HEK293 (cell line): ENCODE measurements around the gene SIN3A.

Experiments
- CTCF ChIA-PET: fragments of 350-600 bp; formaldehyde crosslinking; extraction: SDS; loops from one replicate; lab custom pipeline; 2021; ENCODE audit warnings: antibody characterized with exemption; lab: Yijun Ruan, JAX
- POLR2A ChIA-PET: fragments of 300-600 bp; formaldehyde crosslinking; extraction: SDS; loops from one replicate; lab custom pipeline; 2020; ENCODE audit warnings: antibody characterized with exemption, inconsistent platforms; lab: Yijun Ruan, JAX
- H3K27ac ChIP-seq: fragments of 200-500 bp; sonication (Bioruptor generic); 2 replicates; pipeline ENCODE4 v1.5.1; 2014; ENCODE audit warnings: low read depth, low read length, control low read depth, inconsistent platforms; ENCODE audit errors: extremely low read depth
- H3K36me3 ChIP-seq, 2 experiments: fragments of 200-500 bp in 1 of 2; sonication (Bioruptor generic) in 1 of 2; 1 replicate in 1 of 2; 2 replicates in 1 of 2; pipeline ENCODE4 v1.5.1; 2014 to 2017; ENCODE audit warnings: inconsistent platforms in 2 of 2, low read length in 2 of 2; ENCODE audit not compliant: control insufficient read depth in 2 of 2, insufficient read depth in 1 of 2
- H3K4me1 ChIP-seq: fragments of 200-500 bp; sonication (Bioruptor generic); 2 replicates; pipeline ENCODE4 v1.5.1; 2014; ENCODE audit warnings: mild to moderate bottlenecking, low read length, inconsistent platforms; ENCODE audit not compliant: control insufficient read depth, insufficient read depth
- H3K4me3 ChIP-seq: 2 replicates; pipeline ENCODE4 v1.5.1; 2011; ENCODE audit warnings: low read depth, mild to moderate bottlenecking, control low read depth, low read length, moderate library complexity
- H3K9me3 ChIP-seq: fragments of 200-500 bp; sonication (Bioruptor generic); 2 replicates; pipeline ENCODE4 v1.5.1; 2014; ENCODE audit warnings: low read depth, low read length, inconsistent platforms; ENCODE audit not compliant: control insufficient read depth, insufficient read depth
- GLIS2 ChIP-seq: fragments of 450-650 bp; formaldehyde crosslinking; IDR thresholded peaks from 2 replicates; pipeline ENCODE4 v1.5.1; 2016; ENCODE audit warnings: missing biosample characterization, missing genetic modification characterization
- HIC1 ChIP-seq: fragments of 450-650 bp; formaldehyde crosslinking; IDR thresholded peaks from 2 replicates; pipeline ENCODE4 v1.5.1; 2016; ENCODE audit warnings: missing biosample characterization, missing genetic modification characterization
- HOXC10 ChIP-seq: sonication (generic); formaldehyde crosslinking; IDR thresholded peaks from 2 replicates; pipeline ENCODE4 v1.8.1; 2023; ENCODE audit warnings: mild to moderate bottlenecking, missing genetic modification reagents
- HOXD13 ChIP-seq: sonication (generic); formaldehyde crosslinking; IDR thresholded peaks from 2 replicates; pipeline ENCODE4 v1.8.0; 2022; ENCODE audit warnings: missing genetic modification reagents, borderline replicate concordance
- INSM2 ChIP-seq: fragments of 450-650 bp; formaldehyde crosslinking; IDR thresholded peaks from 2 replicates; pipeline ENCODE4 v1.5.1; 2016; ENCODE audit warnings: missing biosample characterization, missing genetic modification characterization
- PRDM10 ChIP-seq: fragments of 450-650 bp; formaldehyde crosslinking; IDR thresholded peaks from 2 replicates; pipeline ENCODE4 v1.5.1; 2016; ENCODE audit warnings: missing biosample characterization, missing genetic modification characterization
- PRDM6 ChIP-seq: fragments of 450-650 bp; formaldehyde crosslinking; IDR thresholded peaks from 2 replicates; pipeline ENCODE4 v1.5.1; 2017; ENCODE audit warnings: missing biosample characterization, missing genetic modification characterization
- SETDB1 ChIP-seq: IDR thresholded peaks from one replicate; pipeline ENCODE4 v1.6.1; 2017; ENCODE audit warnings: mild to moderate bottlenecking, low read length, moderate library complexity, mixed read lengths; ENCODE audit not compliant: insufficient read length
- TRIM28 ChIP-seq: IDR thresholded peaks from 2 replicates; pipeline ENCODE4 v1.6.1; 2011; ENCODE audit warnings: low read length, control low read depth, borderline replicate concordance
- YY1 ChIP-seq: fragments of 450-650 bp; formaldehyde crosslinking; IDR thresholded peaks from 2 replicates; pipeline ENCODE4 v1.5.1; 2018; ENCODE audit warnings: missing biosample characterization, missing genetic modification characterization
- ZEB2 ChIP-seq: fragments of 450-650 bp; formaldehyde crosslinking; IDR thresholded peaks from 2 replicates; pipeline ENCODE4 v1.5.1; 2016; ENCODE audit warnings: missing biosample characterization, missing genetic modification characterization
- ZFP69B ChIP-seq: fragments of 450-650 bp; formaldehyde crosslinking; IDR thresholded peaks from 2 replicates; pipeline ENCODE4 v1.5.1; 2016; ENCODE audit warnings: missing biosample characterization, missing genetic modification characterization
- ZNF211 ChIP-seq: fragments of 450-650 bp; formaldehyde crosslinking; IDR thresholded peaks from 2 replicates; pipeline ENCODE4 v1.5.1; 2016; ENCODE audit warnings: low read depth, missing biosample characterization, missing genetic modification characterization
- ZNF223 ChIP-seq: fragments of 450-650 bp; formaldehyde crosslinking; IDR thresholded peaks from 2 replicates; pipeline ENCODE4 v1.5.1; 2016; ENCODE audit warnings: missing biosample characterization, missing genetic modification characterization
- ZNF311 ChIP-seq: fragments of 450-650 bp; formaldehyde crosslinking; IDR thresholded peaks from 2 replicates; pipeline ENCODE4 v1.5.1; 2017; ENCODE audit warnings: missing biosample characterization, missing genetic modification characterization, borderline replicate concordance
- ZNF354C ChIP-seq: fragments of 450-650 bp; formaldehyde crosslinking; IDR thresholded peaks from 2 replicates; pipeline ENCODE4 v1.5.1; 2016; ENCODE audit warnings: missing biosample characterization, missing genetic modification characterization, low read depth, borderline replicate concordance
- ZNF391 ChIP-seq: fragments of 450-650 bp; formaldehyde crosslinking; IDR thresholded peaks from 2 replicates; pipeline ENCODE4 v1.5.1; 2016; ENCODE audit warnings: low read depth, missing biosample characterization, missing genetic modification characterization, borderline replicate concordance
- ZNF433 ChIP-seq: fragments of 450-650 bp; formaldehyde crosslinking; IDR thresholded peaks from 2 replicates; pipeline ENCODE4 v1.5.1; 2016; ENCODE audit warnings: missing biosample characterization, missing genetic modification characterization, low read depth
- ZNF501 ChIP-seq: fragments of 450-650 bp; formaldehyde crosslinking; IDR thresholded peaks from 2 replicates; pipeline ENCODE4 v1.5.1; 2016; ENCODE audit warnings: missing biosample characterization, missing genetic modification characterization
- ZNF561 ChIP-seq: fragments of 450-650 bp; IDR thresholded peaks from 2 replicates; pipeline ENCODE4 v1.5.1; 2018; ENCODE audit warnings: missing biosample characterization, missing genetic modification characterization, borderline replicate concordance
- ZNF660 ChIP-seq: fragments of 450-650 bp; IDR thresholded peaks from 2 replicates; pipeline ENCODE4 v1.5.1; 2018; ENCODE audit warnings: missing biosample characterization, mild to moderate bottlenecking, missing genetic modification characterization
- ZNF670 ChIP-seq: fragments of 450-650 bp; formaldehyde crosslinking; IDR thresholded peaks from 2 replicates; pipeline ENCODE4 v1.5.1; 2016; ENCODE audit warnings: missing biosample characterization, missing genetic modification characterization, low read depth
- ZNF747 ChIP-seq: fragments of 450-650 bp; formaldehyde crosslinking; IDR thresholded peaks from 2 replicates; pipeline ENCODE4 v1.5.1; 2016; ENCODE audit warnings: missing biosample characterization, missing genetic modification characterization
- ZNF76 ChIP-seq: fragments of 450-650 bp; formaldehyde crosslinking; IDR thresholded peaks from 2 replicates; pipeline ENCODE4; 2016; ENCODE audit warnings: low read depth, missing biosample characterization, missing genetic modification characterization, borderline replicate concordance

Gene SIN3A

GRCh38 chr15:75450307-75451201, 936 bp downstream of the SIN3A start (continued):
- TF ChIP-seq TRIM28 (peak; percentile 49; the same call in 1 of the 2 replicates), SETDB1 (no peak), HIC1 (peak; percentile 91), ZNF660 (tag by site-specific recombination) (0 out of 2 replicates have a peak, but pooled peaks have one; percentile 52), ZFP69B (peak; percentile 32; the same call in 1 of the 2 replicates), ZNF501 (tag by site-specific recombination) (peak; percentile 69; the same call in 1 of the 2 replicates), ZNF561 (tag by site-specific recombination) (peak; percentile 29; the same call in 1 of the 2 replicates), ZNF211 (tag by site-specific recombination) (no peak), INSM2 (tag by site-specific recombination) (peak; percentile 61), ZNF311 (tag by site-specific recombination) (no peak), GLIS2 (tag by site-specific recombination) (peak; percentile 96), ZNF76 (tag by site-specific recombination) (peak; percentile 63; the same call in 1 of the 2 replicates)
- TF ChIP-seq, all 188 proteins: peak for 57

GRCh38 chr15:75449585-75450306, 1.7 kb downstream of the SIN3A start:
- CTCF ChIA-PET = interaction anchor here (0.6 to 7.5 kb wide), 3 partner anchors 11 to 282 kb away, joined by 3 to 63 read pairs (median 4); partner anchors contain the start of gene MAN2C1
- Histone ChIP-seq H3K4me1 (peaks cover 23% of the 10 kb centered on the region), H3K36me3 (peaks cover 0 to 5% of the 10 kb centered on the region in 2 experiments; a peak in 2 of 3 replicates), H3K4me3 (peak overlapping the region; percentile 96), H3K27ac (peak overlapping the region; percentile 89), H3K9me3 (no peaks in the 10 kb centered on the region)
- POLR2A ChIA-PET = interaction anchor here (0.5 to 6.8 kb wide), 10 partner anchors 8 to 190 kb away, joined by 3 to 242 read pairs (median 8); partner anchors contain the start of genes IMP3, MAN2C1, PTPN9 and SNUPN
- TF ChIP-seq ZNF391 (0 out of 2 replicates have a peak, but pooled peaks have one; percentile 72), ZNF433 (tag by site-specific recombination) (no peak), PRDM10 (tag by site-specific recombination) (no peak), ZNF660 (tag by site-specific recombination) (0 out of 2 replicates have a peak, but pooled peaks have one; percentile 8), ZNF747 (tag by site-specific recombination) (no peak), PRDM6 (tag by site-specific recombination) (no peak), ZNF670 (tag by site-specific recombination) (no peak), ZNF223 (tag by site-specific recombination) (no peak), YY1 (tag by site-specific recombination) (no peak), ZNF354C (no peak), HOXD13 (CRISPR knock-in tag) (no peak), ZEB2 (no peak), HOXC10 (CRISPR knock-in tag) (no peak)
